ENCODE measurements around the gene EMSY. TPM values are rescaled to one million over a fixed set of nuclear protein-coding genes. Genes with fewer than 3 reads are reported as not detected.

EMSY gene
- total RNA-seq, 1 experiment from 2014 or later = 11.3 TPM

DNA sequence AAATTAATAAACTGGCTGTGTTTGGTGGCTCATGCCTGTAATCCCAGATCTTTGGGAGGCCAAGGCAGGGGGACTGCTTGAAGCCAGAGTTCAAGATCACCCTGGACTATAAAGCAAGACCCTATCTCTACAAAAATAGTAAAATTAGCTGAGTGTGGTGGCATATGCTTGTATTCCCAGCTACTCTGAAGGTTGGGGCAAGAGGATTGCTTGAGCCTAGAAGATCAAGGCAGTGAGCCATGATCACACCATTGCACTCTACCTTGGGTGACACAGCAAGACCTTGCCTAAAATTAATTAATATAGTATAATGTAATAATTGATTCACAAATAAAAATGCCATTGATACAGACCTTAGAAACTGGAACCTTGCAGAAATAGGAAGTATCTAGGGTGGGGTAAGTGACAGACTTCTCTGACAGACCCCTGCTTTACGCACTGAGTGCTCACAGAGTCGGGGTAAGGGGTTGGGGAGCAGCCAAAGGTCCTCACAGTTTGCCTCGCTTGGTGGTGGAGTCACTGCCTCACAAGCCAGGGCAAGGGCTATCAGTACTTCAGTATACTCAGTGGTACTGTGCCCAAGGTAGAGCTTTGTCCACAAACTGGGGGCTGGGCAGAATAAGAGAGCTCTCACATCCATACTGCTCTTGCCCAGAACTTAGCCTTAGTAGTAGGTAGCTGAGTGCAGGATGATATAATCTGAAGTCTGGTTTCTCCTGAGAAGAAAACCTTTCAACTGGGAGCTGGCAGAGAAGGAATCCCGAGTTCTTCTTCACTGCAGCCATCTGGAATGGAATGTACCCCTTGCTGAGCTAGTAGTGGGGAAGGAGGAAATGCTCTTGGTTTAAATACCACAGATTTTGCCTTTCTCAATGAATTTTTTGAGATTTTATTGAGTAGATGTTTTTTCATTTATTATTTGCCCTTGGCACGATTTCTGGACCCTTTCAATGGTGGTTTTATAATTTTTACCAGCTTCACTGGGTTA, 65.5 kb downstream of the EMSY start:
- in situ Hi-C loops (cut with HindIII; ENCODE audit: low pct_unique_long_range_greater_than_20kb, low sequenced_read_pairs) = no loop called here
- DNase-seq (ENCODE audit: low read depth) = no peak

DNA sequence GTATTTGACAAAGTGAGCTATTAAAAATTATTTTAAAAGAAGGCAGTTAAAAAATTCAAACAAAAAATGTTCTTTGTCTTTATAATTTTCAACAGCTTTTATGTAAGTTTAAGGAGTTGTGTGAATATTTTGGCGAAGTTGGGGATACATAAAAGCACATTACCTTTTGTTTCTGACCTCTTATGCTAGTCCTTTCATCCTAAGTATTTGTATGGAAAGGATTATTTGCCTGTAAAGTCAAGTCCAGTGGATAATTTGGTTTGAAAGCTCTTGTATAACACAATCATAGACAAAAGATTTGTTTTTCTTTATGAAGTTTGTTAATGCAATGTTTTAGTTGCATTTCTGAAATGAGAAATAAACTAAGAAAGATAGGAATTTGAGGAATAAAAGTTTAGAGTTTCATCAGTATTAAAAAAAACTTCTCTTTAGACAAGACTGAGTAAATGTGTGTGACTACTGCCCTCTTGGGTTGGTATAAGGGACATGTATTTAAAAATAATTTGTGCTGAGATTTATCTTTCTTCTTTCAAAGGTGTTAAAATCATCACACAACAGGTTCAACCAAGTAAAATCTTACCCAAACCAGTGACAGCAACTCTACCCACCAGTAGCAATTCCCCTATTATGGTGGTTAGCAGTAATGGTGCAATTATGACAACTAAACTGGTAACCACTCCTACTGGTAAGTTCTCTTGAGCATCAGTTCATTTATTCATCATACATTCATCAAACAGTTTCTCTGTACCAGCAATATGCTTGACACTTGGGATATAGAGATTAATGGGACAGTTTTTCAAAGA, 68.2 kb downstream of the EMSY start:
- peak; percentile 11 for DNase-seq (ENCODE audit: low read depth)
- in situ Hi-C loops (cut with HindIII; ENCODE audit: low pct_unique_long_range_greater_than_20kb, low sequenced_read_pairs) = no loop called here

DNA sequence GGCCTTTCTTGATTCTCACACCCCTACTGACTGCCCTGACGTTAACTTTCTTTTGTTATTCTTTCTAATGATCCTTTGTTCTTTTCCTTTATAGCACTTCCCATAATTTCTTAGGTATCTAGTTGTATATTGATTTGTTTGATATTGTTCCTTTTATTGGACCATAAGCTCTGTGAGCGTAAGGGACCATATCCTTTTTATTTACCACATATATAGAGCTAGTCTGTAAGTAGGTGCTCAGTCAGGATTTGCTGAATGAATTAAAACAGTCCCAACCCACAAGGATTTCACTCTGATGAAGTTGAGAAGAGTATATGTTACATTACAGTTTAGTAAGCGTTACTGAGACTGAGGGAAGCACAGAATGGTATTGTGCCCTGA, 68.8 kb downstream of the EMSY start:
- no peak for DNase-seq (ENCODE audit: low read depth)
- in situ Hi-C loops (cut with HindIII; ENCODE audit: low pct_unique_long_range_greater_than_20kb, low sequenced_read_pairs) = no loop called here

DNA sequence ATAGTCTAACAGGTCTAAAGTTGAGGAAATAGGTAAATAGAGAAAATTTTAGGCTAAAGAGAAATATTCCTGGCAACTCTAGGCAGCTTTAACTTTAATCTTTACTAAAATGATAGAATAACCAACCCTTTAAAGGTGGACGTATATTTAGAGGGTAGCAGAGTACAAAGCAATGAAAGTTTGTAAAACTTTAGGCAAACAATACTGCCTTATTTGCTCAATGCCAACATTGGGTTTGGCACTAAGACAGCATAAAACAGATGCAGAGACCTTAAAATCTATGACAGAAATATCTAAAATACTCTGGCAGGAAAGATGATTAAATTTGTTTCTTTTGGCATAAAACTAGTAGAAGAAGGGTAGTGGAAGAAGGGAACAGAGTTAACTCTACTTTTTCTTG, 70.7 kb downstream of the EMSY start:
- in situ Hi-C loops (cut with HindIII; ENCODE audit: low pct_unique_long_range_greater_than_20kb, low sequenced_read_pairs) = no loop called here
- no peak for DNase-seq (ENCODE audit: low read depth)

DNA sequence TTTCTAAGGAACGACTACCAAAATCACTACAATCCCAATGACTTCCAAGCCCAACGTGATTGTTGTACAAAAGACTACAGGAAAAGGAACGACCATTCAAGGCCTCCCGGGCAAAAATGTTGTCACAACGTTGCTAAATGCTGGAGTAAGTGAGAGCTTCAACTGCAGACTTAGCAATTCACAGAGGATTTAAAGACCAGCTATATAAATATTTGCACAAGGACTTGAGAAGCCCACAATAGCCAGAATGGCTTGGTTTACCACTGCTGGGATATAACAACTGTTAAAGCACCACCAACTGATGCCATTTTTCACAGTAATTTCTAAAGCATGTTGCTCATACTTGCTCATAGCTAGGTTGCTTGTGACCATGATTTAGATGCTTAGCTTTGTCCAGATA, 78.3 kb downstream of the EMSY start:
- DNase-seq (ENCODE audit: low read depth) = no peak
- in situ Hi-C loops (cut with HindIII; ENCODE audit: low pct_unique_long_range_greater_than_20kb, low sequenced_read_pairs) = no loop called here

DNA sequence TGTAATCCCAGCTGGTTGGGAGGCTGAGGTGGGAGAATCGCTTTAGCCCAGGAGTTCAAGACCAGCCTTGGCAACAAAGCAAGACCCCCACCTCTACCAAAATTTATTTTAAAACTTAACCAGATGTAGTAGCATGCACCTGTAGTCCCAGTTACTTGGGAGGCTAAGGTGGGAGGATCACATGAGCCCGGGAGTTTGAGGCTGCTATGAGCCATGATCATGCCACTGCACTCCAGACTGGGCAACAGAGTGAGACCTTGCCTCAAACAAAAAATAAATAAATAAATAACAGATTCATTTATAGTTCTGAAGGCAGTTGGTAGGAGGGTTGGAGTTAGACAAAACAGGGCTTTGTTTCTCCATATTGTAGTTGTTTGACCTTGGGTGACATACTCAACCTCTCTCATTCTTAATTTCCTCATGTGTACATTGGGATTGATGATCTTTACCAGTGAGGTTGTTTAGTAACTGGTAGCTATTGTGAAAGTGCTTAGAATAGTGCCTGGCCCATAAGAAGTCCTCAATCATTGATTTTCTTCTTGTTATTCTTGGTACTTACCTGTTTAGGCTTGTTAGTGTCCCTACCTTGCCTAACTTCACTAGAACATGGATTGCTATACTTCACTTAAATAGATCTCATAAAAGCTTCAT, 79.1 kb downstream of the EMSY start:
- no peak for DNase-seq (ENCODE audit: low read depth)
- in situ Hi-C loops (cut with HindIII; ENCODE audit: low pct_unique_long_range_greater_than_20kb, low sequenced_read_pairs) = no loop called here

DNA sequence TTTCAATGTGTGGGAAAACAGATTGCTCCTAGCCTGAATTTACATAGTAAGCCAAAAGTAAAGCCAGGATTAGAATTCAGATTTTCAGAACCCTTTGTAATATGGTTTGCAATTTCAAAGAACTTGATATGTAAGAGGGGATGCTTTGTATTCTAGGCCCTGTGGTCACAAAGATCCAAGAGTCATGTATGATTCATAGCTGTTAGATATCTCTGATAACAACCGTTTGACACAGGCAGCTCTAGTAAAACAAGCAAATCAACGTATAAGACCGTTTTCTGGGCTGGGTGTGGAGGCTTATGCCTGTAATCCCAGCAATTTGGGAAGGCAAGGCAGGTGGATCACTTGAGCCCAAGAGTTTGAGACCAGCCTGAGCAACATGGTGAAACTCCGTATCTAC, 79.6 kb downstream of the EMSY start:
- in situ Hi-C loops (cut with HindIII; ENCODE audit: low pct_unique_long_range_greater_than_20kb, low sequenced_read_pairs) = no loop called here
- no peak for DNase-seq (ENCODE audit: low read depth)

DNA sequence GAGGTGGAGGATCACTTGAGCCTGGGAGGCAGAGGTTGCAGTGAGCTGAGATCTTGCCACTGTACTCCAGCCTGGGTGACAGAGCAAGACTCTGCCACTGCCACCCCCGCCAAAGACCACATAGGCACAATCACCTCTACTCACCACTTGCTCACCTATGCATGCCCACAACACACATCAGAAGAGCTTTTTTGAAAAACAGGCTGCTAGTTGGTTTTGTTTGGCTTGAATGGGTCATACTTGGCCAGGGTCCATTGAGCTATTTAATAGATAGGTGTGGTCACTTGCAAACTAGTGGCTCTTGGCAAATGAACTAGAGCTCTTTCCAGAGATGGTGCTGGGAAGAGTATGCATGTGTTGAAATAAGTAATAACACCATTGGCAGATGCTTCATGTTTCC, 80.1 kb downstream of the EMSY start:
- peak; percentile 58 for DNase-seq (ENCODE audit: low read depth)
- in situ Hi-C loops (cut with HindIII; ENCODE audit: low pct_unique_long_range_greater_than_20kb, low sequenced_read_pairs) = no loop called here

DNA sequence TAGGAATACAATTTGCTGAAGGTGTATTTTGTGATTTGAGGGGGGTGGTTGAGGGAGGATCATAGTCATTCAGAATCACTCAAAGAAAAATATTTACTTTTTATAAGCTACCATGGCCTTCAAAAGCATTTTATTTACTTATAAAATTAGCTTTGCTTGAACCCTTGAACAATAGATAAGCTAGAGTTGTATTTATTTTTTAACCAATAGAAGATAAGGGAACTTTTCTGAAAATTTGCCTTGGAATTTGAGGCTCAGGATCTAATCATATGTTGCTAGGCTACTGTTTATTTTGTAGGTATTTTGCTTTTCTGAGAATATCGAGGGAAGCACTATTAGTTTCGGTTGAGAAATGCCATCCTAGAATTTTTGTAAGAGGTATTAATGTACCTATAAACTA, 82.1 kb downstream of the EMSY start:
- in situ Hi-C loops (cut with HindIII; ENCODE audit: low pct_unique_long_range_greater_than_20kb, low sequenced_read_pairs) = no loop called here
- no peak for DNase-seq (ENCODE audit: low read depth)

DNA sequence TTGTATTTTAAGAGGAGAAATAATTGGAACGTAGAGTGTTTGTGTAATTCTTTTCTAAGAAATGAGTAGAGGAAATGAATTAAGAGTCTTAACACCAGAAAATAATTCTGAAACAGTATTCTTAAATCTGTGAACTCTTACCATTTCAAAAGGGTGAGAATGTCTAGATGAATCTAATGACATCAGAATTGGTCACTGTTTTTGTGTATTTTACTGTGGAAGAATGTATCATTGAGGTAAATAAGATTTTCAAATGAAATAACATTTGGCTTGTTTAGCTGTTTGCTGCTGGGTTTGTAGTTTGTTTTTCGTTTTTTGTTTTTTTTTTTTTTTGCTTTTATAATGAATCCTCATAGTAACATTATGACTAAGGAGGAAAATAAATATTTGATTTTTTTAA, 97.6 kb downstream of the EMSY start:
- no peak for DNase-seq (ENCODE audit: low read depth)
- in situ Hi-C loops (cut with HindIII; ENCODE audit: low pct_unique_long_range_greater_than_20kb, low sequenced_read_pairs) = no loop called here

DNA sequence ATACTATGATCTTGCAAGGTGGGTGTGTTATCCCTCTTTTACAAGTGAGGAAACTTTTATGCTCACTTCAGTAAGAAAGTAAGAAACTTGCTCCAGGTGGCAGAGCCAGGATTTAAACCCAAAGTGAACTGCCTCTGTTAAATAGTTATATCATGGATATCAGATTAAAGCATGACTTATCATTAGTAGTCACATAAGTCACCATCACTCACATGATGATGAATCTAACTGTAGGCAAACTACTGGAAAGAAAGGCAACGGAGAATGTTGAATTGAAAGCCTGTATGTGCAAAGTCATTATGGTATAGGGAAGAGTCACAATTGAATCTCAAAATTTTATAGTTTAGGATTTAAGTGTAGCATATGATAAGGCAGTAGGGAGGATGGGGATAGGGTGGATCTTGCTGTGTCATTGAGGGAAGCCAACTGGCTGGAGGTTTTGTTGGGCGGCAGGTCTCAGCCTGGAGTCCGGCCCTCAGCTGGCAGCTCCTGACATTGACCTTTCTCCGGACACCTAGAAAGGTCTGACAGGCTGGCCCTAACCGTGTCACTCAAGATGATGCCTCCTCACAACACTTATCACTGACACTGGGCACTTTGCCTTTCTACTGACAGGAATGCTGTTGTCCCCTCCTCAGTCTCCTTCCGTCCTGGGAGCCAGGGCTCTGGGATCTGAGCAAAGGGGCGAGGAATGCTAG, 98.3 kb downstream of the EMSY start:
- in situ Hi-C loops (cut with HindIII; ENCODE audit: low pct_unique_long_range_greater_than_20kb, low sequenced_read_pairs) = no loop called here
- no peak for DNase-seq (ENCODE audit: low read depth)

DNA sequence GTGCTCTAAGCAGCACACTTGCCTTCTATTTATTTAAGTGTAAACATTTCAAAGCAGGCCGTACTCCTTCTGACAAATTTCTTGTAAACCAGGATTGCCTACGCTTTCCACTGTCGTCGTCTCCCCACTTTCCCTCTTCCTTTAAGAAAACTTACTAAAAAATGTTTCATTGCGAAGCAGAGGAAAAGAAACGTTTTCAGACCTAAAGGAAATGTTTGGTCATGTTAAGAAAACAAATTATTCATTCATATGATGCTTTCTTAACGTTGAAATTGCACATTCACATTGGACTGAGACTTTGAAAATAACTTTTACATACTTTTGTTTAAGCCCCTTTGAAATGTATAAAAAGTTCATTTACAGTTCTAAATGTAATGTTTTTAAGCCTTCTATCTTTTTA, 106.0 kb downstream of the EMSY start:
- in situ Hi-C loops (cut with HindIII; ENCODE audit: low pct_unique_long_range_greater_than_20kb, low sequenced_read_pairs) = no loop called here
- DNase-seq (ENCODE audit: low read depth) = no peak

DNA sequence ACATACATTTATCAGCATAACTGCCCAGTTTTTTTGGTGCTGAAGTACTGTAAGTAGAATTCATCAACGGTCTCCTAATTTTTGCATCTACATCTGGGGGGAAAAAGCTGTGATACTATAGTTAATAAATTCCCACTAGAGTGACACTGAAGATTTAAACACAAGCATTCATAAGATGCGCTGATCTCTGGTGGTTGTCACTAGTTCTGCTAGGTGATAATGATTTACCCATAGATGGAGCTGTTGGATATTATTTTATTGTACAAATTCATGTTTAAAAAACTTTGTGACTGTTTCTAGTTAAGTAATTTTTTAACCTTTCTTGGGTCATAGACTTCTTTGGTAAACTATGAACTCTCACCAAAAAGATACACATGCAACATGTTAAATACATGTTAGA, 106.6 kb downstream of the EMSY start:
- DNase-seq (ENCODE audit: low read depth) = peak; percentile 26
- in situ Hi-C loops (cut with HindIII; ENCODE audit: low pct_unique_long_range_greater_than_20kb, low sequenced_read_pairs) = no loop called here

DNA sequence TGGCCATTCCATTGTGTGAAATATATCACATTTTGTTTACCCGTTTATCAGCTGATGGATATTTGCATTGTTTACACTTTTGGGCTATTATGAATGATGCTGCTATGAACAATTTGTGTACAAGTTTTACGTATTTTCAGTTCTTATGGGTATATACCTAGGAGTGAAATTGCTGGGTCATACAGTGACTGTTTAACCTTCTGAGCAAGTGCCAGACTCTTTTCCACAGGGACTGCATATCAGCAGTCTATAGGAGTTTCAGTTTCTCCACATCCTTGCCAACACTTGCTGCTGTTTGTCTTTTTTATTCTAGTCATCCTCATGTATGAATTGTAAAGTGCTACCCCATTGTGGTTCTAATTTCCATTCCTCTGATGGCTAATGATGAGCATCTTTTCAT, 108.2 kb downstream of the EMSY start:
- in situ Hi-C loops (cut with HindIII; ENCODE audit: low pct_unique_long_range_greater_than_20kb, low sequenced_read_pairs) = no loop called here

DNA sequence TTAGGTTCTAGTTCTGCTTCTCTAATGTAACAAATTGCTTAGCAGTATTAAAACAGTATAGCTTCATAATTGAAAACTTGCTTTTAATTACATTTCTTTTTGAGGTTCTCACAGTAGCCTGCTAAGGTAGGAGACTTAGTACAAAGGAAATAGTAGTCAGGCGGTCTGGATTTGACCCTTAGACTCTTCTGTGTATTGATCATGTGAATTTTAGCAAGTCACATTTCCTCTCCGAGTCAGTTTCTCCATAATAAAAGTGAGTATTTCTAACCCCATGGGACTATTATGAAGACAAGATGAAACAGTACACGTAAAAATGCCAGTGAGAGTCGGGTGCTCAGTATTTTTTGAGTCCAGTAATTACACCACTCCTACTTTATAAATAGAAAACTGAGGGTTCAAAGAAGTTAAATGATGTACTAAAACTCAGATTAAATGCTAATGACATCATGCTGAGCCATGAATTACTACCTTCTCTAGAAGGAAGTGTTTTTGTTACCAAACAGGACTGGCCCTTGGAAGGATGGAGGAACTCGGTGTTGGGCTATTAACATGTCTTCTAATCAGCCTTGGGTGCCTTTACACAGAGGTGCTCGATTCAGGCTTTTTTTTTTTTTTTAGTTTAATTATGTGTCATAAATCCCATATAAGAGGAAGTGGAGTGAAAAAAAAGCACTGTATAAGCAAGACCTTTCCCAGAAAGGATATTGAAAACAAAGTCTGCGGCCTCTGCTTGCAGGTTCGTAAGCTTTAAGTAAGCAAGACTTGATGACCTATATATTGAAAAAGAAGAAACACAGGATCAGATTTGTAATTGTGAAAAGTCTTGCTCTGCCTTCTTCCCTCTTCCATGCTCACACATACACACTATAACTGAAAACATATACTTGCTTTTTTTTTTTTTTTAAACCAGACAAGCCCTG, 109.0 kb downstream of the EMSY start:
- DNase-seq (ENCODE audit: low read depth) = no peak
- in situ Hi-C loops (cut with HindIII; ENCODE audit: low pct_unique_long_range_greater_than_20kb, low sequenced_read_pairs) = no loop called here

More for the DNA sequence above, 108.2 kb downstream of the EMSY start:
- DNase-seq (ENCODE audit: low read depth) = no peak

DNA sequence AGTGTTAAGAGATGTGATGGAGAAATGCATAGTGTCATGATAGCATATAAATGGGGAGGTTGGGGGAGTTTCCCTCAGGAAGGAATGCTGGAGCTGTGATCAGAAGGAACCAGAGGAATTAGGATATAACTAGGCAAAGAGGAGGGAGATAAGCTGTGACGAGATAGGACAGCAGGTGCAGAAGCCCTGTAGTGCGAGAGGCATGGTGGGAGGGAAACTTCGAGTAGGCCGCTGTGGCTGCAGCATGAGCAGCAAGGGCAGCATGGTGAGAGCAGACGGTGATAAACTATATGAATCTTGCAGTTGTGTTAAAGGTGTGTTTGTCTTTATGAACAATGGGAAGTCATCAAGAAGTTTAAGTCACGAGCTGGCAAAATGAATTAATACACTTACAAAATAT, 109.9 kb downstream of the EMSY start:
- in situ Hi-C loops (cut with HindIII; ENCODE audit: low pct_unique_long_range_greater_than_20kb, low sequenced_read_pairs) = no loop called here
- DNase-seq (ENCODE audit: low read depth) = no peak

DNA sequence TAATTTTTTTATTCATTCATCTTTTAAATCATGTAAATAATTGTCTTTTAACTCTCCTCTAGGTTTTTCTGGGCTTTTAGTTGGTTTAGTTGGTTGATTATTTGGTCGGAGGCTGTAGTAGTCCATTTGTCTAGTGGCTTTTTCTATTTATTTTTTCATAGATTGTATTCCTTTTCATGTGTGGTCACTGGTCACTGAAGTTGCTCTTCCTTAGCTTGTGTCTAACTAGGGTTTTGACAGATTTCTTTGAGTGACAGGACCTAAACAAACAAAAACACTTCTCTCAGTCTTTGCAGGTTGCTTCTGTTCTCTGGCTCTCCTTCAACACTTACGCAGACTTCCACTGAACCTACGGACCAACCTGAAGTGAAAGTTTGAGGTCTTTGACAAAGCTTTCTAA, 112.6 kb downstream of the EMSY start:
- in situ Hi-C loops (cut with HindIII; ENCODE audit: low pct_unique_long_range_greater_than_20kb, low sequenced_read_pairs) = no loop called here
- DNase-seq (ENCODE audit: low read depth) = no peak
